BLaER1 treated with 17β-estradiol and CSF1 and Interleukin-3, amounts not matched to agents 10 nM and 100 nM (cell line): ENCODE measurements around the gene CFAP58.

Experiments used
- H3K27ac ChIP-seq, 11 experiments: shearing (Covaris generic); formaldehyde crosslinking; 2 replicates each; pipeline ENCODE4 v1.8.1; 2022
- H3K27me3 ChIP-seq, 11 experiments: shearing (Covaris generic); formaldehyde crosslinking; 2 replicates each; pipeline ENCODE4 v1.8.1; 2022
- H3K36me3 ChIP-seq, 11 experiments: shearing (Covaris generic); formaldehyde crosslinking; 2 replicates each; pipeline ENCODE4 v1.8.1; 2022
- H3K4me1 ChIP-seq, 10 experiments: shearing (Covaris generic); formaldehyde crosslinking; 2 replicates each; pipeline ENCODE4 v1.8.1; 2022
- H3K4me2 ChIP-seq, 11 experiments: shearing (Covaris generic); formaldehyde crosslinking; 2 replicates each; pipeline ENCODE4 v1.8.1; 2022
- H3K4me3 ChIP-seq, 10 experiments: shearing (Covaris generic); formaldehyde crosslinking; 2 replicates each; pipeline ENCODE4 v1.8.1; 2022
- H3K9ac ChIP-seq, 11 experiments: shearing (Covaris generic); formaldehyde crosslinking; 2 replicates each; pipeline ENCODE4 v1.8.1; 2022
- H3K9me3 ChIP-seq, 11 experiments: shearing (Covaris generic); formaldehyde crosslinking; replicated peaks in 1 of 11; 2 replicates each; pipeline ENCODE4 v1.8.1; 2022
- H4K20me1 ChIP-seq, 11 experiments: shearing (Covaris generic); formaldehyde crosslinking; 2 replicates each; pipeline ENCODE4 v1.8.1; 2022
- Cebpa-rat ChIP-seq, 11 experiments: shearing (Covaris generic); IDR thresholded peaks; 2 replicates each; pipeline ENCODE4 v1.8.1; 2022

The CFAP58 gene

GRCh38 chr10:104387130-104387888 is 33.7 kb downstream of the CFAP58 start:
- Histone ChIP-seq H3K27me3 (no peaks in the 10 kb centered on the region), H4K20me1 (no peaks in the 10 kb centered on the region), H3K4me1 (peaks cover 0 to 6% (median 0%) of the 10 kb centered on the region in 10 experiments; a peak in 4 of 20 replicates), H3K4me3 (no peak overlapping the region), H3K36me3 (no peaks in the 10 kb centered on the region), H3K4me2 (no peak overlapping the region), H3K9ac (no peak overlapping the region), H3K9me3 (no peaks in the 10 kb centered on the region), H3K27ac (no peak overlapping the region)
- no peak for TF ChIP-seq Cebpa-rat (IDR thresholded peaks at IDR 0.05)

- Histone ChIP-seq H3K27ac (no peak overlapping the region), H3K9me3 (no peaks in the 10 kb centered on the region), H3K27me3 (no peaks in the 10 kb centered on the region), H3K36me3 (no peaks in the 10 kb centered on the region), H3K9ac (no peak overlapping the region), H3K4me1 (peaks cover 0 to 6% (median 0%) of the 10 kb centered on the region in 10 experiments; a peak in 4 of 20 replicates), H4K20me1 (no peaks in the 10 kb centered on the region), H3K4me2 (no peak overlapping the region), H3K4me3 (no peak overlapping the region)
- TF ChIP-seq Cebpa-rat (IDR thresholded peaks at IDR 0.05) = no peak
Observed at GRCh38 chr10:104388830-104389229, 35.2 kb downstream of the CFAP58 start.

- Histone ChIP-seq H3K36me3 (no peaks in the 10 kb centered on the region), H3K4me1 (no peaks in the 10 kb centered on the region), H3K4me3 (no peak overlapping the region), H3K9me3 (no peaks in the 10 kb centered on the region), H3K4me2 (no peak overlapping the region), H3K27me3 (no peaks in the 10 kb centered on the region), H3K27ac (no peak overlapping the region), H3K9ac (no peak overlapping the region), H4K20me1 (no peaks in the 10 kb centered on the region)
- no peak for TF ChIP-seq Cebpa-rat (IDR thresholded peaks at IDR 0.05)
Observed at GRCh38 chr10:104391150-104391968, 37.7 kb downstream of the CFAP58 start.

- Histone ChIP-seq H3K9ac (no peak overlapping the region), H3K4me1 (no peaks in the 10 kb centered on the region), H3K27ac (no peak overlapping the region), H3K9me3 (no peaks in the 10 kb centered on the region), H3K4me2 (no peak overlapping the region), H3K27me3 (no peaks in the 10 kb centered on the region), H3K36me3 (no peaks in the 10 kb centered on the region), H3K4me3 (no peak overlapping the region), H4K20me1 (no peaks in the 10 kb centered on the region)
- TF ChIP-seq Cebpa-rat (IDR thresholded peaks at IDR 0.05) = no peak
Observed at GRCh38 chr10:104391969-104392296, 38.3 kb downstream of the CFAP58 start.

- TF ChIP-seq Cebpa-rat (IDR thresholded peaks at IDR 0.05) = no peak
- H3K9ac ChIP-seq = no peak overlapping the region
- H3K4me1 ChIP-seq = no peaks in the 10 kb centered on the region
- no peak overlapping the region for H3K4me3 ChIP-seq
- no peaks in the 10 kb centered on the region for H3K9me3 ChIP-seq
- H3K36me3 ChIP-seq = no peaks in the 10 kb centered on the region
- H4K20me1 ChIP-seq = no peaks in the 10 kb centered on the region
- no peak overlapping the region for H3K4me2 ChIP-seq
- no peak overlapping the region for H3K27ac ChIP-seq
- no peaks in the 10 kb centered on the region for H3K27me3 ChIP-seq
Observed at GRCh38 chr10:104393387-104393786, 39.8 kb downstream of the CFAP58 start.

- H3K4me3 ChIP-seq = no peak overlapping the region
- no peak overlapping the region for H3K9ac ChIP-seq
- no peak for TF ChIP-seq Cebpa-rat (IDR thresholded peaks at IDR 0.05)
- H3K36me3 ChIP-seq = no peaks in the 10 kb centered on the region
- H3K27ac ChIP-seq = no peak overlapping the region
- H3K9me3 ChIP-seq = no peaks in the 10 kb centered on the region
- no peaks in the 10 kb centered on the region for H3K4me1 ChIP-seq
- no peaks in the 10 kb centered on the region for H3K27me3 ChIP-seq
- no peaks in the 10 kb centered on the region for H4K20me1 ChIP-seq
- no peak overlapping the region for H3K4me2 ChIP-seq
Observed at GRCh38 chr10:104396581-104396980, 42.9 kb downstream of the CFAP58 start.

GRCh38 chr10:104403636-104404035 is 50.0 kb downstream of the CFAP58 start:
- no peak overlapping the region for H3K4me2 ChIP-seq
- H3K36me3 ChIP-seq = no peaks in the 10 kb centered on the region
- H3K9me3 ChIP-seq = no peaks in the 10 kb centered on the region
- no peak overlapping the region for H3K9ac ChIP-seq
- no peak for TF ChIP-seq Cebpa-rat (IDR thresholded peaks at IDR 0.05)
- H3K4me1 ChIP-seq = peaks cover 0 to 11% (median 6%) of the 10 kb centered on the region in 10 experiments; a peak in 16 of 20 replicates
- no peaks in the 10 kb centered on the region for H3K27me3 ChIP-seq
- H3K27ac ChIP-seq = no peak overlapping the region
- H4K20me1 ChIP-seq = no peaks in the 10 kb centered on the region
- no peak overlapping the region for H3K4me3 ChIP-seq

GRCh38 chr10:104406715-104407650 is 53.4 kb downstream of the CFAP58 start:
- H3K27me3 ChIP-seq = no peaks in the 10 kb centered on the region
- no peak for TF ChIP-seq Cebpa-rat (IDR thresholded peaks at IDR 0.05)

GRCh38 chr10:104413528-104413927 is 59.9 kb downstream of the CFAP58 start:
- Histone ChIP-seq H3K9me3 (peaks cover 0 to 17% (median 12%) of the 10 kb centered on the region in 11 experiments; a peak in 17 of 22 replicates), H3K36me3 (no peaks in the 10 kb centered on the region), H3K27me3 (no peaks in the 10 kb centered on the region), H3K4me1 (peaks cover 0 to 18% (median 13%) of the 10 kb centered on the region in 10 experiments; a peak in 14 of 20 replicates), H3K4me3 (no peak overlapping the region), H4K20me1 (no peaks in the 10 kb centered on the region), H3K4me2 (no peak overlapping the region), H3K27ac (no peak overlapping the region), H3K9ac (no peak overlapping the region)
- TF ChIP-seq Cebpa-rat (IDR thresholded peaks at IDR 0.05) = no peak

More at GRCh38 chr10:104406715-104407650, 53.4 kb downstream of the CFAP58 start:
- H4K20me1 ChIP-seq = no peaks in the 10 kb centered on the region
- peak overlapping the region in 8 of 11 experiments; percentile 7 to 54 (median 34); a peak in 8 of 22 replicates for H3K4me2 ChIP-seq
- no peak overlapping the region for H3K27ac ChIP-seq
- no peaks in the 10 kb centered on the region for H3K36me3 ChIP-seq
- H3K4me1 ChIP-seq = peaks cover 0 to 11% (median 6%) of the 10 kb centered on the region in 10 experiments; a peak in 16 of 20 replicates
- peaks cover 0 to 17% (median 8%) of the 10 kb centered on the region in 11 experiments; a peak in 17 of 22 replicates for H3K9me3 ChIP-seq
- H3K4me3 ChIP-seq = no peak overlapping the region
- H3K9ac ChIP-seq = no peak overlapping the region
